ENCODE data around the gene NSG1.
"Not testable (repeated sequence)": the region's sequence is repeated elsewhere in the genome, so short reads cannot be mapped to it uniquely, and the experiment has no call there.

The NSG1 gene

DNA sequence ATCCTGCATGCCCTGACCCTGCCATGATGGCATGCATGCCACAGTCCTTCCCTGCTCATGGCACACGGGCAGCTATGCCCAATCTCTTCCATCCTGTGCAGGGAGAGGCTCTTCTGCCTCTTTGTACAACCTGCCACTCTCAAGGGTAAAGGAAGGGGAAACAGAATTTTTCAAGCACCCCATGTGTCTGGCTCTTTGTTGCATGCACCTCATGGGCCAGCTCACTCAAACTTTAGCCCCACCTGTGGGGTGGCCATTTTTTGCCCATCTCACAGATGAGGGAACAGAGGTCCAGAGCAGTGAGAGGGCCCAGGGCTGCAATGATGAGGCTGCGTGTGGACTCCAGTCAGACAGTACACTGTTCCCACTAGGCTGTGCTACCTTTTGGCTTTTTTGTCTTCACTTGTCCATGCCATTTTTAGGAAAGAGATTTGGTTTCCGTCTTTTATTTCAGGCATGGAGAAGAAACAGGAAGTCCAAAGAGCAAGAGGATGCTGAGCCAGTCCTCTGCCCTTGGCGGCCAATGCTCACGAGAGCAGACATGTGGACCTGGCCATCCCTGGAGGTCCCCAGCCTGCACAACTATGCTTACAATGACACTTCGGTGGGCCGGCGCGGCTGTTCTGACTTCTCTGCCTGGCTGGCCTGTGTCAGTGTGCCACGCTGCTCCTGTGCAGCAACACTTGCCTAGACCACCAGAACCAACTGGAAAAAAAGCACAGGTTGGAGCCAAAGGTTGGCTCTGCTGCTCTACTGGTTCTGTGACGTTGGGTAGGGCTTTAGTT lies 45.6 kb downstream of the NSG1 start:
- DNase-seq (ENCODE audit: low spot score) (no peak), FAIRE-seq (no peak)

GRCh38 chr4:4433941-4434340 lies 47.0 kb downstream of the NSG1 start:
- FAIRE-seq (no peak), DNase-seq (ENCODE audit: low spot score) (no peak)

DNA sequence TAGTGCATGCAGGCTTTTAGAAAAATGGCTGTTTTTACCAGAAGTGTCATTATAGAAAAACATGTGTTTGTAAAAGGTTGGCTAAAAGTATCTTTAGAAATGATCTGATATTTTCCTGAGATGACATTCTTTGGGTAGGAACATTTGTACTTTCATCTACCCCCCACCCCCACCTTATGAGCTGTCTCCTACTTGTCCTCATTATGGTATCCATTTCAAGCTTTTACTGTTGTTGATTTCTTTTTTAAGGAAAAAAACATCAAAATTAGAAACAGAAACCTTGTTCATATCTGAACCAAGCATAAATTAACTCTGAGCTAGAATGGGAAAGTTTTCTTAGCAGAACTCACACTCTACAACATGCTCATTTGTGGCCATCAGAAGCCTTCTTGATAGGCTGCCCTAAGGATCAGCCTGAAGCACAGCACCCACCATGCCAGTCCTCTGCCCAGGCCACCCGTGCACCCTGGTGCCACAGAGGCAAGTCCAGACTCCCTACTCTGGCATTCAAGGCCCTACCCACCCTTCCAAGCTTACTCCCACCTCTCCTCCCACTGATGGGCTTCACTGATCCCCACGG lies 49.4 kb downstream of the NSG1 start:
- FAIRE-seq (no peak), DNase-seq (ENCODE audit: low spot score) (no peak)

DNA sequence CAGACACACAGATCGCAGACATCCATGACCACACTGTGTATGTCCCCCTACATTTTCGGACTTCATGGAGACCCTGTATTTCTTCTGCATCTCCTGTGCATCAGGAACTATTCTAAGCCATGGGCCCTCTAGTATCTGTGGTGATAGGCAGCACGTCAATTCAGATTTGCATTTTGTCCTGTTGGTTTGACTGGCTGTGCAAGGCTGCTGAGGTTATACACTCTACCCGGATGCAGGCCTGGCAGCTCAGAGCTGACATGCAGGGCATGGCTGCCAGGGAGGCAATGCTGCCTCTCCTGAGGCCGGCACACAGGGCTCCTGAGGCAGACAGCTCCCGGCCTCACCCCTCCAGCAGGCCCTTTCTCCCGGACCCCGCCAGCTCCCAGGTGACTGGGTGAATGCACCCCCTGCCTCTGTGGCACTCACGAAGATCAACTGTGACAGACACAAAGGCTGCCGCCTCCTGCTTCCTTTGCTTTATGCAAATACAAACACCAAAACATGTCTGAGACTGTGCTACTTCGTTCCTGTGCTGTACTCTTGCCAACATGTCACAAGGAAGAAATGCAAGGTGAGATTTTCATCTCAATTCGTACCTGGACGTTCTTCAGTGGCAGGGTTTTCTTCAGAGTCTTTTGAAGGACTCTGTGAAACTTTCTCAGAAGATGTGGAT lies 51.0 kb downstream of the NSG1 start:
- no peak for DNase-seq (ENCODE audit: low spot score)
- FAIRE-seq = no peak

DNA sequence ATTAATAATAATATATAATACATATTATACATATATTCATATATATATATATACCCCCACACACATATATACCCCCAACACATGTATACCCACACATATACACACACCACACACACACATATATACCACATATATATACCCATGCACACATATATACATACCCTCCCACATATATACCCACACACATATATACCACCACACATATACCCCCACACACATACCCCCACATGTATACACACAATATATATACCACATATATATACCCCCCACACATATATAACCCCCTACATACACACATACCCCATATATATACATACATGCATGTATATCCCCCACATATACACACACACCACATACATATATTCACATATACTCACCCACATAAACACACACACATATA lies 52.0 kb downstream of the NSG1 start:
- DNase-seq (ENCODE audit: low spot score) = no peak

DNA sequence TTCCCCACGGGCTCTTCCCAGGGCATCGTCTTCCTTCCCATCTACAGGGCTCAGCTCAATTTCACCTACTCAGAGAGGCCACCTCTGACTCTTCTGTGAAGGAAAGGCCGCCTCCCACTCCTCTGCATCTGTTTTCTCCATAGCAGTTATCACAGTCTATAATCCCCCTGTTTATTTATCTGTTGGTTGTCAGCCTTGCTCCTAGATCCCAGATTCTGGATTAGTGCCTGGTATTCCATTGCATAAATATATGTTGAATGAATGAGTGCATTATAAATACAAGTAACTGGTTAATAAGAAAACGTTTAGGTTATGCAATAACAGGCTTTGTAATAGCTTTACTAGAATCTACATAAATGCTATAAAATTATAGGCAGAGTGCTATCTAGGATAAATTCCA lies 52.9 kb downstream of the NSG1 start:
- FAIRE-seq = no peak
- no peak for DNase-seq (ENCODE audit: low spot score)

More for the DNA sequence above, 52.0 kb downstream of the NSG1 start:
- no peak for FAIRE-seq

GRCh38 chr4:4440333-4441061 lies 53.6 kb downstream of the NSG1 start:
- no peak for FAIRE-seq

GRCh38 chr4:4443821-4444220 lies 56.9 kb downstream of the NSG1 start:
- FAIRE-seq (peak; percentile 54), DNase-seq (ENCODE audit: low spot score) (peak; percentile 53)

More at GRCh38 chr4:4440333-4441061, 53.6 kb downstream of the NSG1 start:
- no peak for DNase-seq (ENCODE audit: low spot score)

DNA sequence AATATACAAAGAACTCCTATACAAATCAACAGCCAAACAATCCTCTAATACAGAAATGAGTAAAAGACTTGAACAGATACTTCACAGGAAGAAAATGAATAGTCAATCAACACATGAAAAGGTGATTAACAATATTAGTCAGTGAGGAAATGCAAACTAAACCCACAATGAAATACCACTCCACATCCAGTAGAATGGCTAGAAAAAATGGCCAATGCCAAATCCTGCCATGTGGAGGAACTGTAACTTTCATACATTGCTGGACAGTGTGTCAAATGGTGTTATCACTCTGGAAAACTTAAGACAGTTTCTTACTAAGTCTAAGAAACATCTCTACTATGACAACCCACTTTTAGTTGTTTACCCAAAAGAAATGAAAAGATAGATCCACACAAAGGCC lies 59.5 kb downstream of the NSG1 start:
- no peak for DNase-seq (ENCODE audit: low spot score)
- FAIRE-seq = no peak

GRCh38 chr4:4455210-4455865 lies 68.4 kb downstream of the NSG1 start:
- no peak for FAIRE-seq
- DNase-seq (ENCODE audit: low spot score) = no peak

DNA sequence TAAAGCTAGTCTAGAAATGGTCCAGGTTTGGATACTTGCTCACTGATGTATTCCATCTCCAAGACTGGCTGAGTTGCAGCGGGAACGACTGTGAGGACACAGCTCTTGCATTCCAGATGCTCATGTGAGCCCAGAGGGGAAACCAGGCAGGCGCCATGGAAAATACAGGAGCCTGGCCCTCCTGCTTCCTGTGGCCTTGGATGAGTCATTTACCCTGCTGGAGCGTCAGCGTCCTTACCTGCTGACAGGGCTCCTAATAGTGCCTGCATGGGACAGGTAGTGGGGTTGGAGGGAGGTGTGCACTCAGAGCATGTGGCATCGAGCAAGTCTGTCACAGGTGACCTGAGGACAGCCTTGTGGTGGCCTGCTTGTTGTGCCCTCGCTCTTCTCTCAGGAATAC lies 69.4 kb downstream of the NSG1 start:
- no peak for FAIRE-seq

DNA sequence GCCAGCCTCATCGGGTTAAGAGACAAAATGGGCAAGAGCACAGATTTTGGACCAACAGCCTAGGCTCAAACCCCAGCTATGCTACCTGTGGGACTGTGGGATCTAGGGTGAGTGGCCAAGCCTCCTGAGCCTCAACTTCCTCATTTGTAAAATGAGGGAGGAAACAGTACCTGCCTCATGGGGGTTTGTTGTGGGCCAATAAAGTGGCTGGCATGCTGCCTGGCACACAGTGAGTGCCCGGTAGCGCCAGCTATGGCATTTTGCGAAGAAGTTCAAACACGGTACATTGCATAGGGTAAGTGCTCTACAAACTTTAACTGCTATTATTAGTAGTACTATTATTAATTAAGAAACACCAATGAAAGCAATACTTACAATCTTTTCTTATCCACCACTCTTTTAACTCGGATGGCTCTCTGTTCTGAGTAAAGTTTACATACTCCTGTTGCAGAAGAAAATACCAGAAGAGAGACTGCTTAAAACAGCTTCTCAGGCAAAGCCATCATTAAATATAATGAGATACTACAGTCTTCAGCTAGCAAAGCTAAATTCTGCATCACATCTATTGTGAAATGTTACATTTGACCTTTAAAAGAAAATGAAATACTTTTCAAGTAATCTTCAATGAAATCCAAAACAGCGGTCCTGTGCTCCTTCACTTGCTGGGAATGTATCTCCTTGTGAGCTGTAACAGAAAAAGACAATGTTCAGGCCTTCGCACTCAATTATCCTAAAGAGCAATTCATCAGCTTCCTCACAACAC lies 70.1 kb downstream of the NSG1 start:
- DNase-seq (ENCODE audit: low spot score) = no peak
- FAIRE-seq = no peak

More for the DNA sequence above, 69.4 kb downstream of the NSG1 start:
- peak; percentile 11 for DNase-seq (ENCODE audit: low spot score)

GRCh38 chr4:4457803-4458553 lies 71.1 kb downstream of the NSG1 start:
- no peak for FAIRE-seq

DNA sequence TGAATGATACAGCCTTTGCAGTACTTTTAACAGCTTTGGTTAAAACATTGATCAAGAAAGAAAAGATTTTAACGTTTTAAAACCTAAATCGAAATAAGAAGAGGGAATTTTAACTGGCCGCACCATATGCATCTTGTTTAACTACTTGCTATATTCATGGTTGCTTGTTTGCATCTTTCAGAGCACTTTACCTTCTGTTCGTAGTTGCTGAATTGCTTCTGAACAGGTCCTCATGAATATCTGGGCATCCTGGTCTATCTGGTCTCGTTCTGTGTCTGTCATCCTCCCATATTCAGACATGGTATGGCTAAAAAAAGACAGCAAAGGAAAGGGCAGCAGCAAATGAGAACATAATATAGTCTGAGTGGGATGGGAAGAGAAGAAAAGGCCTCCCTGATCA lies 72.3 kb downstream of the NSG1 start:
- FAIRE-seq = no peak

More at GRCh38 chr4:4457803-4458553, 71.1 kb downstream of the NSG1 start:
- DNase-seq (ENCODE audit: low spot score) = peak; percentile 63

DNA sequence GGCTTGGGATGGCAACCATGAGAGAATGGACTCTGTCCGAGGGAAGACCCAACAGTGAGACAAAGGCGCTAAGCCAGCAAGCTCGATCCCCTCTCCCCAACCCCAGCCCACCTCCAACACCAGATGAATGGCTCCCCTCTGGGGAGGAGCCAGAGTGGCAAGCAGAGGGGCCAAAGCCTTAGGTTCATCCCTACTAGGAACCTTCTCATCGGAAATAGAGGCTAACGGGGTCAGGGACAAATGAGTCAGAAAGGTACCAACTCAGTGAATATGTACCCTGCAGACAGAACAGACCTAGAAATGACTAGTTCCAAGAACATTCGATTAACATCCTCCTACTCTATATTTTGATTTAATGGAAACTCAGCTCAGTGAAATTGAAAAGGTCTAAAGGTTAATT lies 73.9 kb downstream of the NSG1 start:
- no peak for FAIRE-seq

More for the DNA sequence above, 72.3 kb downstream of the NSG1 start:
- DNase-seq (ENCODE audit: low spot score) = no peak

GRCh38 chr4:4461178-4461577 lies 74.3 kb downstream of the NSG1 start:
- DNase-seq (ENCODE audit: low spot score) = no peak
- no peak for FAIRE-seq

More for the DNA sequence above, 73.9 kb downstream of the NSG1 start:
- no peak for DNase-seq (ENCODE audit: low spot score)

GRCh38 chr4:4461850-4462249 lies 74.9 kb downstream of the NSG1 start:
- no peak for DNase-seq (ENCODE audit: low spot score)
- FAIRE-seq = no peak

DNA sequence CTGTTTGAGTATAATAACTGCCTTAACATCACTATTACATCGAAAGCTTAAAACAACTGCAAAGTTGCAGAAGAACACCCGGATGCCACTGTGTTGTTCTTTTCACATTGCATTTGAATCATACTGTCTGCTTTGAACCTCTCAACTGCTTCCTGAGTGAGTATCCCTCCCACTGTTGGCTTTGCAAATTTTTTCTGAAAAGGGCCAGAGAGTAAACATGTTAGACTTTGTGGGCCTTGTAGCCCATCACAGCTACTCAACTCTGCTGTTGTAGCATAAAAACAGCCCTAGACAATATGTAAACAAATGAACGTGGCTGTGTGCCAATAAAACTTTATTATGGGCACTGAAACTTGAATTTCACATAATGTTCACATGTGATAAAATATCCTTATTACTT lies 76.1 kb downstream of the NSG1 start:
- FAIRE-seq (no peak), DNase-seq (ENCODE audit: low spot score) (no peak)

- not testable (repeated sequence) for FAIRE-seq; DNase-seq (ENCODE audit: low spot score)
These were observed 78.3 kb downstream of the NSG1 start for GRCh38 chr4:4465238-4465637.

Measured in RCC 7860 (cell line).